Cerebellar cortex (tissue), 1 donor: ENCODE data around the gene SIRT2.

Experiments used
- DNase-seq: peaks from one replicate; pipeline ENCODE4 v3.0.0-alpha.2; 2015; ENCODE audit warnings: low spot score

SIRT2 gene

GRCh38 chr19:38920602-38921419, 21.4 kb upstream of the SIRT2 start:
- no peak for DNase-seq

GRCh38 chr19:38919837-38920601, 20.6 kb upstream of the SIRT2 start:
- DNase-seq = no peak

GRCh38 chr19:38918526-38918925, 19.1 kb upstream of the SIRT2 start:
- DNase-seq = no peak

GRCh38 chr19:38917921-38918491, 18.6 kb upstream of the SIRT2 start:
- peak; percentile 37 for DNase-seq

- DNase-seq = no peak
Observed at GRCh38 chr19:38917516-38917915, 18.1 kb upstream of the SIRT2 start.

- no peak for DNase-seq
Observed at GRCh38 chr19:38915329-38916321, 16.2 kb upstream of the SIRT2 start.

GRCh38 chr19:38913958-38914357, 14.5 kb upstream of the SIRT2 start:
- DNase-seq = no peak

GRCh38 chr19:38912600-38913514, 13.4 kb upstream of the SIRT2 start:
- DNase-seq = no peak

- no peak for DNase-seq
Observed at GRCh38 chr19:38911388-38912001, 12.1 kb upstream of the SIRT2 start.

GRCh38 chr19:38910488-38910887, 11.1 kb upstream of the SIRT2 start:
- DNase-seq = no peak

- no peak for DNase-seq
Observed at GRCh38 chr19:38908911-38909310, 9.5 kb upstream of the SIRT2 start.

- DNase-seq = no peak
Observed at GRCh38 chr19:38907670-38908069, 8.3 kb upstream of the SIRT2 start.

GRCh38 chr19:38907227-38907626, 7.8 kb upstream of the SIRT2 start:
- DNase-seq = no peak

GRCh38 chr19:38905620-38906019, 6.2 kb upstream of the SIRT2 start:
- no peak for DNase-seq

GRCh38 chr19:38904581-38905539, 5.4 kb upstream of the SIRT2 start:
- DNase-seq = no peak

GRCh38 chr19:38901683-38902082, 2.3 kb upstream of the SIRT2 start:
- no peak for DNase-seq

- DNase-seq = no peak
Observed at GRCh38 chr19:38900743-38901190, 1.3 kb upstream of the SIRT2 start.

- no peak for DNase-seq
Observed at GRCh38 chr19:38900202-38900629, 798 bp upstream of the SIRT2 start.
